ENCODE measurements around the gene PPP2R3A. TPM values are rescaled to one million over a fixed set of nuclear protein-coding genes. Genes with fewer than 3 reads are reported as not detected.
"Not testable (repeated sequence)": the region's sequence is repeated elsewhere in the genome, so short reads cannot be mapped to it uniquely, and the experiment has no call there.

The PPP2R3A gene
- total and polyA plus RNA-seq, 2 donors (not counting 3 experiments of a cell fraction or from before 2014, with no cell fraction given), result 3.3 to 14.6 TPM

DNA sequence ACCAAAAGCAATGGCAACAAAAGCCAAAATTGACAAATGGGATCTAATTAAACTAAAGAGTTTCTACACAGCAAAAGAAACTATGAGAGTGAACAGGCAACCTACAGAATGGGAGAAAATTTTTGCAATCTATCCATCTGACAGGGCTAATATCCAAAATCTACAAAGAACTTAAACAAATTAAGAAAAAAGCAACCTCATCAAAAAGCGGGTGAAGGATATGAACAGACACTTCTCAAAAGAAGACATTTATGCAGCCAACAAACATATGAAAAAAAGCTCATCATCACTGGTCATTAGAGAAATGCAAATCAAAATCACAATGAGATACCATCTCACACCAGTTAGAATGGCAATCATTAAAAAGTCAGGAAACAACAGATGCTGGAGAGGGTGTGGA lies 153.8 kb downstream of the PPP2R3A start:
- dilution Hi-C loops (cut with MboI; ENCODE audit: extremely low pct_ligation_motif_present, low sequenced_read_pairs); H3K4me2 ChIP-seq (ENCODE audit: insufficient read depth, low read length); intact Hi-C loops (cut with micrococcal nuclease); CTCF ChIA-PET; H3K4me3 ChIP-seq (replicated peaks in 1 of 3; ENCODE audit: insufficient read depth in 1 of 3, low read depth in 1 of 3, low read length in 3 of 3); H3K4me1 ChIP-seq (ENCODE audit: control insufficient read depth, extremely low read depth, insufficient read depth, low read length); H3K27me3 ChIP-seq (ENCODE audit: control insufficient read depth in 2 of 2, insufficient read depth in 2 of 2, low read length in 2 of 2); H3K79me2 ChIP-seq (ENCODE audit: control insufficient read depth, insufficient read depth, low read length); DNase-seq (ENCODE audit: low read depth, low spot score); H2AFZ ChIP-seq (ENCODE audit: low read depth, low read length); H3K9ac ChIP-seq (replicated peaks; ENCODE audit: extremely low read depth, insufficient read depth, low read length); BruUV-seq (replicated peaks); H3K36me3 ChIP-seq (ENCODE audit: control insufficient read depth in 2 of 2, extremely low read depth in 1 of 2, insufficient read depth in 2 of 2, low read length in 2 of 2); H3K9me3 ChIP-seq (replicated peaks; ENCODE audit: control insufficient read depth, insufficient read depth, low read length); H3K9me1 ChIP-seq (replicated peaks; ENCODE audit: control insufficient read depth, extremely low read depth, insufficient read depth, low read length); H3K27ac ChIP-seq (ENCODE audit: insufficient read depth, low read depth, low read length); FAIRE-seq; POLR2A ChIA-PET; H4K20me1 ChIP-seq (replicated peaks; ENCODE audit: control insufficient read depth, extremely low read depth, insufficient read depth, low read length): not testable (repeated sequence)

DNA sequence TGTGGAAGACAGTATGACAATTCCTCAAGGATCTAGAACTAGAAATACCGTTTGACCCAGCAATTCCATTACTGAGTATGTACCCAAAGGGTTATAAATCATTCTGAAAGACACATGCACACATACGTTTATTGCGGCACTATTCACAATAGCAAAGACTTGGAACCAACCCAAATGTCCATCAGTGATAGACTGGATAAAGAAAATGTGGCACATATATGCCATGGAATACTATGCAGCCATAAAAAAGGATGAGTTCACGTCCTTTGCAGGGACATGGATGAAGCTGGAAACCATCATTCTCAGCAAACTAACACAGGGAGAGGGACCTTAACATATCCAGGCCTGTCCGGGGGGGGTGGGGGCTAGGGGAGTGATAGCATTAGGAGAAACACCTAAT lies 154.3 kb downstream of the PPP2R3A start:
- H3K27ac ChIP-seq (ENCODE audit: insufficient read depth, low read depth, low read length); H3K36me3 ChIP-seq (ENCODE audit: control insufficient read depth in 2 of 2, extremely low read depth in 1 of 2, insufficient read depth in 2 of 2, low read length in 2 of 2); dilution Hi-C loops (cut with MboI; ENCODE audit: extremely low pct_ligation_motif_present, low sequenced_read_pairs); H3K27me3 ChIP-seq (ENCODE audit: control insufficient read depth in 2 of 2, insufficient read depth in 2 of 2, low read length in 2 of 2); FAIRE-seq; H3K9me3 ChIP-seq (replicated peaks; ENCODE audit: control insufficient read depth, insufficient read depth, low read length); intact Hi-C loops (cut with micrococcal nuclease); H3K9me1 ChIP-seq (replicated peaks; ENCODE audit: control insufficient read depth, extremely low read depth, insufficient read depth, low read length); POLR2A ChIA-PET; CTCF ChIA-PET; H3K4me3 ChIP-seq (replicated peaks in 1 of 3; ENCODE audit: insufficient read depth in 1 of 3, low read depth in 1 of 3, low read length in 3 of 3); H2AFZ ChIP-seq (ENCODE audit: low read depth, low read length); DNase-seq (ENCODE audit: low read depth, low spot score); H3K4me1 ChIP-seq (ENCODE audit: control insufficient read depth, extremely low read depth, insufficient read depth, low read length); H4K20me1 ChIP-seq (replicated peaks; ENCODE audit: control insufficient read depth, extremely low read depth, insufficient read depth, low read length); H3K4me2 ChIP-seq (ENCODE audit: insufficient read depth, low read length); H3K79me2 ChIP-seq (ENCODE audit: control insufficient read depth, insufficient read depth, low read length); BruUV-seq (replicated peaks); H3K9ac ChIP-seq (replicated peaks; ENCODE audit: extremely low read depth, insufficient read depth, low read length): not testable (repeated sequence)

All from endothelial cell of umbilical vein (primary cell).